Measurements from ENCODE around the gene BET1L. TPM values are rescaled to one million over a fixed set of nuclear protein-coding genes. Genes with fewer than 3 reads are reported as not detected.

Gene BET1L
- total RNA-seq, 2 donors from 2014 or later: 64.6 to 76.8 TPM

- H3K4me3 Mint-ChIP-seq: no peak overlapping the region
These were observed 4.5 kb upstream of the BET1L start for GRCh38 chr11:211741-212140.

GRCh38 chr11:211295-211694 lies 4.1 kb upstream of the BET1L start:
- H3K27me3 Mint-ChIP-seq (ENCODE audit: low read depth): no peaks in the 10 kb centered on the region
- ATAC-seq (replicated peaks in 1 of 2) (no peak), DNase-seq (no peak)
- no peak overlapping the region for H3K27ac Mint-ChIP-seq
- H3K9me3 Mint-ChIP-seq: no peaks in the 10 kb centered on the region
- peaks cover 11 to 18% of the 10 kb centered on the region in 2 donors for H3K36me3 Mint-ChIP-seq (ENCODE audit: insufficient read depth in 2 of 2)
- peaks cover 29% of the 10 kb centered on the region for H3K4me1 Mint-ChIP-seq (ENCODE audit: low read depth)
- H3K4me3 Mint-ChIP-seq: no peak overlapping the region

More at GRCh38 chr11:211741-212140, 4.5 kb upstream of the BET1L start:
- no peaks in the 10 kb centered on the region for H3K9me3 Mint-ChIP-seq
- no peak for ATAC-seq (replicated peaks in 1 of 2)
- DNase-seq: no peak
- H3K27me3 Mint-ChIP-seq (ENCODE audit: low read depth): no peaks in the 10 kb centered on the region
- peaks cover 25% of the 10 kb centered on the region for H3K4me1 Mint-ChIP-seq (ENCODE audit: low read depth)
- H3K27ac Mint-ChIP-seq: no peak overlapping the region
- peaks cover 10 to 18% of the 10 kb centered on the region in 2 donors for H3K36me3 Mint-ChIP-seq (ENCODE audit: insufficient read depth in 2 of 2)

- peaks cover 11 to 19% of the 10 kb centered on the region in 2 donors for H3K36me3 Mint-ChIP-seq (ENCODE audit: insufficient read depth in 2 of 2)
- H3K4me1 Mint-ChIP-seq (ENCODE audit: low read depth): peaks cover 34% of the 10 kb centered on the region
- peak overlapping the region; percentile 76 for H3K27ac Mint-ChIP-seq
- no peaks in the 10 kb centered on the region for H3K9me3 Mint-ChIP-seq
- peak overlapping the region; percentile 96 for H3K4me3 Mint-ChIP-seq
- DNase-seq: no peak
- no peak for ATAC-seq (replicated peaks in 1 of 2)
- no peaks in the 10 kb centered on the region for H3K27me3 Mint-ChIP-seq (ENCODE audit: low read depth)
These were observed 3.6 kb upstream of the BET1L start for GRCh38 chr11:210803-211180.

GRCh38 chr11:210122-210802 lies 3.1 kb upstream of the BET1L start:
- DNase-seq (no peak), ATAC-seq (replicated peaks in 1 of 2) (no peak)
- peak overlapping the region; percentile 76 for H3K27ac Mint-ChIP-seq
- H3K4me1 Mint-ChIP-seq (ENCODE audit: low read depth): peaks cover 36% of the 10 kb centered on the region
- peak overlapping the region; percentile 96 for H3K4me3 Mint-ChIP-seq
- H3K36me3 Mint-ChIP-seq (ENCODE audit: insufficient read depth in 2 of 2): peaks cover 11 to 19% of the 10 kb centered on the region in 2 donors
- no peaks in the 10 kb centered on the region for H3K27me3 Mint-ChIP-seq (ENCODE audit: low read depth)
- H3K9me3 Mint-ChIP-seq: no peaks in the 10 kb centered on the region

- DNase-seq (no peak), ATAC-seq (replicated peaks in 1 of 2) (no peak)
- peak overlapping the region; percentile 96 for H3K4me3 Mint-ChIP-seq
- H3K9me3 Mint-ChIP-seq: no peaks in the 10 kb centered on the region
- peak overlapping the region; percentile 91 for H3K27ac Mint-ChIP-seq
- peaks cover 11 to 16% of the 10 kb centered on the region in 2 donors for H3K36me3 Mint-ChIP-seq (ENCODE audit: insufficient read depth in 2 of 2)
- no peaks in the 10 kb centered on the region for H3K27me3 Mint-ChIP-seq (ENCODE audit: low read depth)
- peaks cover 36% of the 10 kb centered on the region for H3K4me1 Mint-ChIP-seq (ENCODE audit: low read depth)
These were observed 2.3 kb upstream of the BET1L start for GRCh38 chr11:209275-210121.

- H3K36me3 Mint-ChIP-seq (ENCODE audit: insufficient read depth in 2 of 2): peaks cover 11 to 16% of the 10 kb centered on the region in 2 donors
- peaks cover 39% of the 10 kb centered on the region for H3K4me1 Mint-ChIP-seq (ENCODE audit: low read depth)
- no peak for DNase-seq
- H3K27ac Mint-ChIP-seq: peak overlapping the region; percentile 91
- ATAC-seq (replicated peaks in 1 of 2): peak in 1 of 2 donors; percentile 7
- no peaks in the 10 kb centered on the region for H3K9me3 Mint-ChIP-seq
- peak overlapping the region; percentile 96 for H3K4me3 Mint-ChIP-seq
- no peaks in the 10 kb centered on the region for H3K27me3 Mint-ChIP-seq (ENCODE audit: low read depth)
These were observed 1.7 kb upstream of the BET1L start for GRCh38 chr11:208917-209260.

- Mint-ChIP-seq H3K4me3 (peak overlapping the region; percentile 96), H3K27ac (peak overlapping the region; percentile 95), H3K36me3 (ENCODE audit: insufficient read depth in 2 of 2) (peaks cover 12 to 16% of the 10 kb centered on the region in 2 donors), H3K4me1 (ENCODE audit: low read depth) (peaks cover 43% of the 10 kb centered on the region), H3K27me3 (ENCODE audit: low read depth) (no peaks in the 10 kb centered on the region), H3K9me3 (no peaks in the 10 kb centered on the region)
- DNase-seq (peak; percentile 89), ATAC-seq (replicated peaks in 1 of 2) (peak; percentile 69)
These were observed 1.1 kb upstream of the BET1L start for GRCh38 chr11:208181-208916.

- ATAC-seq (replicated peaks in 1 of 2) (peak; percentile 21 to 23), DNase-seq (no peak)
- no peaks in the 10 kb centered on the region for H3K27me3 Mint-ChIP-seq (ENCODE audit: low read depth)
- peaks cover 43% of the 10 kb centered on the region for H3K4me1 Mint-ChIP-seq (ENCODE audit: low read depth)
- H3K9me3 Mint-ChIP-seq: no peaks in the 10 kb centered on the region
- H3K36me3 Mint-ChIP-seq (ENCODE audit: insufficient read depth in 2 of 2): peaks cover 10 to 13% of the 10 kb centered on the region in 2 donors
- H3K4me3 Mint-ChIP-seq: peak overlapping the region; percentile 96
- peak overlapping the region; percentile 95 for H3K27ac Mint-ChIP-seq
These were observed 623 bp upstream of the BET1L start for GRCh38 chr11:207863-208180.

GRCh38 chr11:206526-207207 lies 532 bp downstream of the BET1L start:
- no peak for ATAC-seq (replicated peaks in 1 of 2)
- peaks cover 55% of the 10 kb centered on the region for H3K4me1 Mint-ChIP-seq (ENCODE audit: low read depth)
- H3K36me3 Mint-ChIP-seq (ENCODE audit: insufficient read depth in 2 of 2): peaks cover 10 to 13% of the 10 kb centered on the region in 2 donors
- peak overlapping the region; percentile 96 for H3K4me3 Mint-ChIP-seq
- H3K27ac Mint-ChIP-seq: peak overlapping the region; percentile 99
- no peaks in the 10 kb centered on the region for H3K27me3 Mint-ChIP-seq (ENCODE audit: low read depth)
- H3K9me3 Mint-ChIP-seq: no peaks in the 10 kb centered on the region
- DNase-seq: peak in 1 of 2 donors; percentile 22

GRCh38 chr11:206002-206384 lies 1.2 kb downstream of the BET1L start:
- Mint-ChIP-seq H3K9me3 (no peaks in the 10 kb centered on the region), H3K27ac (peak overlapping the region; percentile 77), H3K4me3 (peak overlapping the region; percentile 96), H3K36me3 (ENCODE audit: insufficient read depth in 2 of 2) (peaks cover 9 to 13% of the 10 kb centered on the region in 2 donors), H3K4me1 (ENCODE audit: low read depth) (peaks cover 57% of the 10 kb centered on the region), H3K27me3 (ENCODE audit: low read depth) (no peaks in the 10 kb centered on the region)
- DNase-seq: no peak
- ATAC-seq (replicated peaks in 1 of 2): no peak

GRCh38 chr11:205221-206001 lies 1.8 kb downstream of the BET1L start:
- Mint-ChIP-seq H3K36me3 (ENCODE audit: insufficient read depth in 2 of 2) (peaks cover 9 to 13% of the 10 kb centered on the region in 2 donors), H3K9me3 (no peaks in the 10 kb centered on the region), H3K4me1 (ENCODE audit: low read depth) (peaks cover 53% of the 10 kb centered on the region), H3K27me3 (ENCODE audit: low read depth) (no peaks in the 10 kb centered on the region), H3K27ac (peak overlapping the region; percentile 22), H3K4me3 (peak overlapping the region; percentile 96)
- ATAC-seq (replicated peaks in 1 of 2) (no peak), DNase-seq (no peak)

- DNase-seq (no peak), ATAC-seq (replicated peaks in 1 of 2) (no peak)
- H3K27ac Mint-ChIP-seq: peak overlapping the region; percentile 22
- peaks cover 9 to 11% of the 10 kb centered on the region in 2 donors for H3K36me3 Mint-ChIP-seq (ENCODE audit: insufficient read depth in 2 of 2)
- H3K4me1 Mint-ChIP-seq (ENCODE audit: low read depth): peaks cover 46% of the 10 kb centered on the region
- no peaks in the 10 kb centered on the region for H3K9me3 Mint-ChIP-seq
- no peak overlapping the region for H3K4me3 Mint-ChIP-seq
- no peaks in the 10 kb centered on the region for H3K27me3 Mint-ChIP-seq (ENCODE audit: low read depth)
These were observed 2.6 kb downstream of the BET1L start for GRCh38 chr11:204587-205109.

Data from activated T-cell treated with anti-CD3 and anti-CD28 coated beads, Interleukin-2, amount 50 U/mL, for 72 hours (primary cell).